Measurements from ENCODE around the gene ATP2B2.

- TF ChIP-seq CTCF (IDR thresholded peaks at IDR 0.05; ENCODE audit: poor library complexity) (no peak), EZH2 (IDR thresholded peaks at IDR 0.05; ENCODE audit: borderline replicate concordance) (no peak), EZH2phosphoT487 (IDR thresholded peaks at IDR 0.05; ENCODE audit: low read depth, severe bottlenecking, unreplicated experiment) (no peak)
Measured at GRCh38 chr3:10432156-10432845, 73.1 kb downstream of the ATP2B2 start.
